GM23338 (cell line): ENCODE results near the gene ANKRD63. TPM values are rescaled to one million over a fixed set of nuclear protein-coding genes. Genes with fewer than 3 reads are reported as not detected.

Experiments used
- ATAC-seq: fragments of 200-7000 bp; cut with Tn5 transposase; 3 replicates; pipeline ENCODE4 v1.9.1; 2020
- DNase-seq: peaks from one replicate; pipeline ENCODE4 v3.0.0-alpha.2; 2015; ENCODE audit warnings: low spot score
- H2AFZ ChIP-seq: fragments of 200-600 bp; sonication (generic); 2 replicates; pipeline ENCODE4 v1.8.0; 2016; ENCODE audit warnings: antibody characterized with exemption, mild to moderate bottlenecking, moderate library complexity
- H3F3A ChIP-seq: fragments of 200-600 bp; sonication (generic); replicated peaks from 2 replicates; pipeline ENCODE4 v1.8.0; 2017; ENCODE audit warnings: antibody characterized with exemption, mixed run types, low read depth
- H3K27ac ChIP-seq: fragments of 200-600 bp; sonication (generic); 2 replicates; pipeline ENCODE4 v1.6.1; 2016; ENCODE audit warnings: low read depth
- H3K27me3 ChIP-seq: fragments of 200-600 bp; sonication (generic); 2 replicates; pipeline ENCODE4 v1.8.0; 2016; ENCODE audit warnings: mild to moderate bottlenecking, mixed run types, moderate library complexity; ENCODE audit not compliant: insufficient read depth
- H3K36me3 ChIP-seq: fragments of 200-600 bp; sonication (generic); 2 replicates; pipeline ENCODE4 v1.8.0; 2016; ENCODE audit warnings: mild to moderate bottlenecking; ENCODE audit not compliant: insufficient read depth
- H3K4me1 ChIP-seq: fragments of 200-600 bp; sonication (generic); 2 replicates; pipeline ENCODE4 v1.8.0; 2016; ENCODE audit warnings: mild to moderate bottlenecking, moderate library complexity; ENCODE audit not compliant: insufficient read depth
- H3K4me2 ChIP-seq: fragments of 200-600 bp; sonication (generic); 2 replicates; pipeline ENCODE4 v1.7.1; 2017; ENCODE audit warnings: mixed run types
- H3K4me3 ChIP-seq: fragments of 200-600 bp; sonication (generic); 2 replicates; pipeline ENCODE4 v1.6.1; 2016; ENCODE audit warnings: mixed run types
- H3K79me2 ChIP-seq: fragments of 200-600 bp; sonication (generic); replicated peaks from 2 replicates; pipeline ENCODE4 v1.8.0; 2017; ENCODE audit warnings: mild to moderate bottlenecking; ENCODE audit not compliant: insufficient read depth
- H3K9me2 ChIP-seq: fragments of 200-600 bp; sonication (generic); 2 replicates; pipeline ENCODE4 v1.8.0; 2017; ENCODE audit not compliant: insufficient read depth
- H4K20me1 ChIP-seq: fragments of 200-600 bp; sonication (generic); replicated peaks from 2 replicates; pipeline ENCODE4 v1.8.0; 2017; ENCODE audit warnings: mild to moderate bottlenecking; ENCODE audit not compliant: insufficient read depth
- H3K27ac Mint-ChIP-seq: 2 replicates; pipeline ENCODE4 v1.8.0; 2020; ENCODE audit warnings: inconsistent platforms, mild to moderate bottlenecking, moderate library complexity, mixed read lengths
- H3K27me3 Mint-ChIP-seq: 3 replicates; pipeline ENCODE4 v1.8.0; 2022; ENCODE audit warnings: low read depth, mild to moderate bottlenecking, moderate library complexity, mixed read lengths, inconsistent platforms; ENCODE audit not compliant: insufficient read depth, poor library complexity
- H3K36me3 Mint-ChIP-seq: 3 replicates; pipeline ENCODE4 v1.8.0; 2021; ENCODE audit warnings: low read depth, mild to moderate bottlenecking, inconsistent platforms, moderate library complexity, mixed read lengths
- H3K4me1 Mint-ChIP-seq: 3 replicates; pipeline ENCODE4 v1.8.0; 2020; ENCODE audit warnings: mild to moderate bottlenecking, inconsistent platforms, mixed read lengths
- H3K4me3 Mint-ChIP-seq: 3 replicates; pipeline ENCODE4 v1.8.0; 2021; ENCODE audit warnings: moderate library complexity, mild to moderate bottlenecking, inconsistent platforms, mixed read lengths
- H3K9me3 Mint-ChIP-seq: 3 replicates; pipeline ENCODE4 v1.8.0; 2020; ENCODE audit warnings: moderate library complexity, mild to moderate bottlenecking, inconsistent platforms, mixed read lengths
- CREB1 ChIP-seq: fragments of 250-450 bp; sonication (Bioruptor Pico); IDR thresholded peaks from 2 replicates; pipeline ENCODE4 v1.5.0; 2020; ENCODE audit warnings: low read depth, mild to moderate bottlenecking, moderate library complexity
- CTCF ChIP-seq, 2 experiments: fragments of 200-600 bp in 1 of 2; sonication (generic) in 1 of 2; conservative IDR thresholded peaks; 2 replicates each; pipeline versions ENCODE4 v1.5.1 to v1.6.1; 2016 to 2017; ENCODE audit warnings: antibody characterized with exemption in 2 of 2, low read depth in 2 of 2, mild to moderate bottlenecking in 2 of 2, moderate library complexity in 1 of 2
- ETS1 ChIP-seq: IDR thresholded peaks from 2 replicates; pipeline ENCODE4 v1.6.1; 2016; ENCODE audit warnings: antibody characterized with exemption
- EZH2 ChIP-seq: fragments of 200-600 bp; sonication (generic); IDR thresholded peaks from one replicate; pipeline ENCODE4 v1.8.0; 2017; ENCODE audit warnings: antibody characterized with exemption, mild to moderate bottlenecking, low read depth; ENCODE audit not compliant: unreplicated experiment
- EZH2phosphoT487 ChIP-seq: fragments of 200-600 bp; sonication (generic); IDR thresholded peaks from one replicate; pipeline ENCODE4 v1.8.1; 2018; ENCODE audit warnings: antibody characterized with exemption; ENCODE audit not compliant: unreplicated experiment
- JUNB ChIP-seq: IDR thresholded peaks from one replicate; pipeline ENCODE4 v1.6.1; 2016; ENCODE audit warnings: antibody characterized with exemption; ENCODE audit not compliant: unreplicated experiment
- NANOG ChIP-seq: IDR thresholded peaks from 2 replicates; pipeline ENCODE4 v1.6.1; 2016; ENCODE audit warnings: antibody characterized with exemption, borderline replicate concordance
- POLR2AphosphoS5 ChIP-seq: IDR thresholded peaks from 2 replicates; pipeline ENCODE4 v1.6.1; 2016; ENCODE audit warnings: antibody characterized with exemption, low read depth
- REST ChIP-seq: IDR thresholded peaks from one replicate; pipeline ENCODE4 v1.6.1; 2018; ENCODE audit warnings: antibody characterized with exemption; ENCODE audit not compliant: unreplicated experiment
- STAT1 ChIP-seq: IDR thresholded peaks from one replicate; pipeline ENCODE4 v1.6.1; 2016; ENCODE audit warnings: antibody characterized with exemption; ENCODE audit not compliant: unreplicated experiment
- ZNF114 ChIP-seq: fragments of 250-450 bp; sonication (Bioruptor Pico); IDR thresholded peaks from 2 replicates; pipeline ENCODE4 v1.5.0; 2020; ENCODE audit warnings: mild to moderate bottlenecking, moderate library complexity
- ZNF331 ChIP-seq: fragments of 250-450 bp; sonication (Bioruptor Pico); IDR thresholded peaks from 2 replicates; pipeline ENCODE4 v1.5.0; 2020; ENCODE audit warnings: low read depth, mild to moderate bottlenecking, moderate library complexity
- ZNF462 ChIP-seq: fragments of 250-450 bp; sonication (Bioruptor Pico); IDR thresholded peaks from 2 replicates; pipeline ENCODE4 v1.5.0; 2020; ENCODE audit warnings: mild to moderate bottlenecking, moderate library complexity
- polyA plus RNA-seq: library from polyadenylated mRNA; unstranded; fragments of >200 nt; fragmentation: Nextera tagmentation; extraction: Ambion mirVana; gene quantifications from 2 replicates; pipeline ENCODE4 v1.2.1, GENCODE V29; 2016
- total RNA-seq: library from RNA; depleted of rRNA; stranded (reverse); fragments of >200 nt; shearing (Covaris generic); gene quantifications from 2 replicates; pipeline ENCODE4 v1.2.3, GENCODE V29; 2014

The ANKRD63 gene
- total and polyA plus RNA-seq, 2 experiments from 2014 or later = 0.59 TPM; not detected in 1

- no peaks in the 10 kb centered on the region for H3K9me2 ChIP-seq
- H3K9me3 Mint-ChIP-seq = peaks cover 15% of the 10 kb centered on the region
- TF ChIP-seq STAT1 (no peak), REST (no peak), ZNF114 (CRISPR knock-in tag) (no peak), JUNB (no peak), EZH2phosphoT487 (no peak), EZH2 (no peak), ZNF331 (no peak), ETS1 (no peak), CTCF (conservative IDR thresholded peaks at IDR 0.05; ENCODE audit: low read depth in 2 of 2) (no peak), CREB1 (CRISPR knock-in tag) (no peak), ZNF462 (CRISPR knock-in tag) (no peak), NANOG (no peak), POLR2AphosphoS5 (no peak)
- H3K4me1 Mint-ChIP-seq = peaks cover 26% of the 10 kb centered on the region
- H3K27me3 Mint-ChIP-seq = peaks cover 31% of the 10 kb centered on the region
- no peaks in the 10 kb centered on the region for H3K79me2 ChIP-seq
- DNase-seq (no peak), ATAC-seq (no peak)
- no peak overlapping the region for H3K27ac Mint-ChIP-seq
- no peak overlapping the region for H3K27ac ChIP-seq
- no peak overlapping the region for H3K4me3 ChIP-seq
- no peaks in the 10 kb centered on the region for H3F3A ChIP-seq
- H4K20me1 ChIP-seq = no peaks in the 10 kb centered on the region
- H3K4me3 Mint-ChIP-seq = no peak overlapping the region
- no peaks in the 10 kb centered on the region for H3K36me3 ChIP-seq
- H3K36me3 Mint-ChIP-seq = peaks cover 12% of the 10 kb centered on the region
- H2AFZ ChIP-seq = no peak overlapping the region
- peaks cover 4% of the 10 kb centered on the region for H3K27me3 ChIP-seq
- H3K4me2 ChIP-seq = no peak overlapping the region
- H3K4me1 ChIP-seq = peaks cover 4% of the 10 kb centered on the region; the same call in 1 of the 2 replicates
Measured at GRCh38 chr15:40298216-40298935, 15.5 kb upstream of the ANKRD63 start.
